HEK293 (cell line): Measurements from ENCODE around the gene PSMD8.

ENCODE experiments used
- CTCF ChIA-PET: fragments of 350-600 bp; formaldehyde crosslinking; extraction: SDS; loops from one replicate; lab custom pipeline; 2021; ENCODE audit warnings: antibody characterized with exemption; lab: Yijun Ruan, JAX
- POLR2A ChIA-PET: fragments of 300-600 bp; formaldehyde crosslinking; extraction: SDS; loops from one replicate; lab custom pipeline; 2020; ENCODE audit warnings: antibody characterized with exemption, inconsistent platforms; lab: Yijun Ruan, JAX
- H3K27ac ChIP-seq: fragments of 200-500 bp; sonication (Bioruptor generic); 2 replicates; pipeline ENCODE4 v1.5.1; 2014; ENCODE audit warnings: low read depth, low read length, control low read depth, inconsistent platforms; ENCODE audit errors: extremely low read depth
- H3K36me3 ChIP-seq, 2 experiments: fragments of 200-500 bp in 1 of 2; sonication (Bioruptor generic) in 1 of 2; 1 replicate in 1 of 2; 2 replicates in 1 of 2; pipeline ENCODE4 v1.5.1; 2014 to 2017; ENCODE audit warnings: inconsistent platforms in 2 of 2, low read length in 2 of 2; ENCODE audit not compliant: control insufficient read depth in 2 of 2, insufficient read depth in 1 of 2
- H3K4me1 ChIP-seq: fragments of 200-500 bp; sonication (Bioruptor generic); 2 replicates; pipeline ENCODE4 v1.5.1; 2014; ENCODE audit warnings: mild to moderate bottlenecking, low read length, inconsistent platforms; ENCODE audit not compliant: control insufficient read depth, insufficient read depth
- H3K4me3 ChIP-seq: 2 replicates; pipeline ENCODE4 v1.5.1; 2011; ENCODE audit warnings: low read depth, mild to moderate bottlenecking, control low read depth, low read length, moderate library complexity
- H3K9me3 ChIP-seq: fragments of 200-500 bp; sonication (Bioruptor generic); 2 replicates; pipeline ENCODE4 v1.5.1; 2014; ENCODE audit warnings: low read depth, low read length, inconsistent platforms; ENCODE audit not compliant: control insufficient read depth, insufficient read depth
- KLF8 ChIP-seq: fragments of 450-650 bp; formaldehyde crosslinking; IDR thresholded peaks from 2 replicates; pipeline ENCODE4 v1.5.1; 2016; ENCODE audit warnings: missing biosample characterization, missing genetic modification characterization
- SCRT1 ChIP-seq: fragments of 450-650 bp; formaldehyde crosslinking; IDR thresholded peaks from 2 replicates; pipeline ENCODE4 v1.5.1; 2016; ENCODE audit warnings: missing biosample characterization, missing genetic modification characterization, borderline replicate concordance
- SETDB1 ChIP-seq: IDR thresholded peaks from one replicate; pipeline ENCODE4 v1.6.1; 2017; ENCODE audit warnings: mild to moderate bottlenecking, low read length, moderate library complexity, mixed read lengths; ENCODE audit not compliant: insufficient read length
- SP7 ChIP-seq: fragments of 450-650 bp; formaldehyde crosslinking; IDR thresholded peaks from 2 replicates; pipeline ENCODE4 v1.5.1; 2016; ENCODE audit warnings: missing biosample characterization, missing genetic modification characterization
- ZFHX2 ChIP-seq: fragments of 450-650 bp; formaldehyde crosslinking; conservative IDR thresholded peaks from 2 replicates; pipeline ENCODE4 v1.5.1; 2016; ENCODE audit warnings: missing biosample characterization, missing genetic modification characterization
- ZFP41 ChIP-seq: fragments of 450-650 bp; formaldehyde crosslinking; IDR thresholded peaks from 2 replicates; pipeline ENCODE4 v1.5.1; 2016; ENCODE audit warnings: missing biosample characterization, missing genetic modification characterization, borderline replicate concordance
- ZNF274 ChIP-seq, 2 experiments: fragments of 200-500 bp in 1 of 2; fragments of 450-650 bp in 1 of 2; sonication (Bioruptor generic) in 1 of 2; formaldehyde crosslinking in 1 of 2; IDR thresholded peaks; 2 replicates each; pipeline versions ENCODE4 v1.5.1 to v1.6.1; 2014 to 2016; ENCODE audit warnings: borderline replicate concordance in 1 of 2, inconsistent platforms in 1 of 2, low read length in 1 of 2, missing biosample characterization in 1 of 2, missing genetic modification characterization in 1 of 2
- ZNF311 ChIP-seq: fragments of 450-650 bp; formaldehyde crosslinking; IDR thresholded peaks from 2 replicates; pipeline ENCODE4 v1.5.1; 2017; ENCODE audit warnings: missing biosample characterization, missing genetic modification characterization, borderline replicate concordance
- ZNF433 ChIP-seq: fragments of 450-650 bp; formaldehyde crosslinking; IDR thresholded peaks from 2 replicates; pipeline ENCODE4 v1.5.1; 2016; ENCODE audit warnings: missing biosample characterization, missing genetic modification characterization, low read depth
- ZNF501 ChIP-seq: fragments of 450-650 bp; formaldehyde crosslinking; IDR thresholded peaks from 2 replicates; pipeline ENCODE4 v1.5.1; 2016; ENCODE audit warnings: missing biosample characterization, missing genetic modification characterization
- ZNF548 ChIP-seq: fragments of 450-650 bp; formaldehyde crosslinking; IDR thresholded peaks from 2 replicates; pipeline ENCODE4 v1.5.1; 2016; ENCODE audit warnings: missing biosample characterization, missing genetic modification characterization
- ZNF558 ChIP-seq: fragments of 450-650 bp; formaldehyde crosslinking; IDR thresholded peaks from 2 replicates; pipeline ENCODE4 v1.5.1; 2016; ENCODE audit warnings: missing biosample characterization, missing genetic modification characterization
- ZNF830 ChIP-seq: fragments of 450-650 bp; IDR thresholded peaks from 2 replicates; pipeline ENCODE4 v1.5.0; 2018; ENCODE audit warnings: missing biosample characterization, missing genetic modification characterization, low read depth, mild to moderate bottlenecking, moderate library complexity
- ZSCAN30 ChIP-seq: fragments of 450-650 bp; IDR thresholded peaks from 2 replicates; pipeline ENCODE4 v1.5.1; 2018; ENCODE audit warnings: missing biosample characterization, mild to moderate bottlenecking, missing genetic modification characterization, moderate library complexity
- TF ChIP-seq, protein P1 (sequence below): sonication (generic); formaldehyde crosslinking; IDR thresholded peaks from 2 replicates; pipeline ENCODE4 v1.8.1; 2022; ENCODE audit warnings: mild to moderate bottlenecking, moderate library complexity, missing genetic modification reagents
- TF ChIP-seq, protein P2 (sequence below): fragments of 450-650 bp; formaldehyde crosslinking; IDR thresholded peaks from 2 replicates; pipeline ENCODE4 v1.5.1; 2016; ENCODE audit warnings: missing biosample characterization, missing genetic modification characterization
- TF ChIP-seq, protein P3 (sequence below): fragments of 450-650 bp; formaldehyde crosslinking; IDR thresholded peaks from 2 replicates; pipeline ENCODE4 v1.5.1; 2016; ENCODE audit warnings: missing biosample characterization, missing genetic modification characterization
- TF ChIP-seq, protein P4 (sequence below): fragments of 450-650 bp; formaldehyde crosslinking; IDR thresholded peaks from 2 replicates; pipeline ENCODE4; 2016; ENCODE audit warnings: missing biosample characterization, missing genetic modification characterization
- TF ChIP-seq, protein P5 (sequence below): fragments of 450-650 bp; formaldehyde crosslinking; optimal IDR thresholded peaks from 2 replicates; pipeline ENCODE3; 2016; ENCODE audit warnings: missing biosample characterization, mild to moderate bottlenecking, missing genetic modification characterization

PSMD8 gene

DNA sequence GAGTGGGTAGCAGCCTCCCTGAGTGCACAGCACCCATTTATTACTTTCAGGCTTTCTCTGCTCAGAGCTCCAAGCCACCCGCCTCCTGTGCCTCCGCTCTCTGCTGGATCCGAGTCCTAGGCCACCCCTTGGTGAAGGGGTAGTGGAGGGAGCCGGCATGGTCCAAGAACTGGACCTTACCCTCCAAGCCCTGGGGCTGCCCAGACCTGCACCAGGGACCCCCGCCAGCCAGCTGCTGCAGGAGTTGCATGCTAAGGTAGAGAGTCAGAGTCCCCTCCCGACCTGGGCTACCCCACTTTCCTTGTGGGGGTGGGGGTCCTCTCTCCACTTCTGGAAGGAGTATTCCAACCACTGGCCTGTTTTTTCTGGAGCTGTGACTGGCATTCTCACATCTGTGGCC is 30.5 kb downstream of the PSMD8 start:
- no peaks in the 10 kb centered on the region for H3K9me3 ChIP-seq
- peaks cover 14 to 29% of the 10 kb centered on the region in 2 experiments; a peak in 2 of 3 replicates for H3K36me3 ChIP-seq
- no peak overlapping the region for H3K27ac ChIP-seq
- CTCF ChIA-PET, result interaction anchor here (0.5 to 4.8 kb wide), 16 partner anchors 8 to 808 kb away, joined by 3 to 77 read pairs (median 6); partner anchors contain the start of genes GGN and SPRED3
- H3K4me3 ChIP-seq, result no peak overlapping the region
- POLR2A ChIA-PET, result interaction anchor here (0.9 to 5.6 kb wide), 3 partner anchors 17 to 31 kb away, joined by 3 to 68 read pairs (median 3); partner anchors contain the start of genes GGN, PSMD8 and SPRED3
- H3K4me1 ChIP-seq, result peaks cover 10% of the 10 kb centered on the region
- TF ChIP-seq, protein P1, sequence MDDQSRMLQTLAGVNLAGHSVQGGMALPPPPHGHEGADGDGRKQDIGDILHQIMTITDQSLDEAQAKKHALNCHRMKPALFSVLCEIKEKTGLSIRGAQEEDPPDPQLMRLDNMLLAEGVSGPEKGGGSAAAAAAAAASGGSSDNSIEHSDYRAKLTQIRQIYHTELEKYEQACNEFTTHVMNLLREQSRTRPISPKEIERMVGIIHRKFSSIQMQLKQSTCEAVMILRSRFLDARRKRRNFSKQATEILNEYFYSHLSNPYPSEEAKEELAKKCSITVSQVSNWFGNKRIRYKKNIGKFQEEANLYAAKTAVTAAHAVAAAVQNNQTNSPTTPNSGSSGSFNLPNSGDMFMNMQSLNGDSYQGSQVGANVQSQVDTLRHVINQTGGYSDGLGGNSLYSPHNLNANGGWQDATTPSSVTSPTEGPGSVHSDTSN (CRISPR knock-in tag), result no peak
- TF ChIP-seq, protein P2, sequence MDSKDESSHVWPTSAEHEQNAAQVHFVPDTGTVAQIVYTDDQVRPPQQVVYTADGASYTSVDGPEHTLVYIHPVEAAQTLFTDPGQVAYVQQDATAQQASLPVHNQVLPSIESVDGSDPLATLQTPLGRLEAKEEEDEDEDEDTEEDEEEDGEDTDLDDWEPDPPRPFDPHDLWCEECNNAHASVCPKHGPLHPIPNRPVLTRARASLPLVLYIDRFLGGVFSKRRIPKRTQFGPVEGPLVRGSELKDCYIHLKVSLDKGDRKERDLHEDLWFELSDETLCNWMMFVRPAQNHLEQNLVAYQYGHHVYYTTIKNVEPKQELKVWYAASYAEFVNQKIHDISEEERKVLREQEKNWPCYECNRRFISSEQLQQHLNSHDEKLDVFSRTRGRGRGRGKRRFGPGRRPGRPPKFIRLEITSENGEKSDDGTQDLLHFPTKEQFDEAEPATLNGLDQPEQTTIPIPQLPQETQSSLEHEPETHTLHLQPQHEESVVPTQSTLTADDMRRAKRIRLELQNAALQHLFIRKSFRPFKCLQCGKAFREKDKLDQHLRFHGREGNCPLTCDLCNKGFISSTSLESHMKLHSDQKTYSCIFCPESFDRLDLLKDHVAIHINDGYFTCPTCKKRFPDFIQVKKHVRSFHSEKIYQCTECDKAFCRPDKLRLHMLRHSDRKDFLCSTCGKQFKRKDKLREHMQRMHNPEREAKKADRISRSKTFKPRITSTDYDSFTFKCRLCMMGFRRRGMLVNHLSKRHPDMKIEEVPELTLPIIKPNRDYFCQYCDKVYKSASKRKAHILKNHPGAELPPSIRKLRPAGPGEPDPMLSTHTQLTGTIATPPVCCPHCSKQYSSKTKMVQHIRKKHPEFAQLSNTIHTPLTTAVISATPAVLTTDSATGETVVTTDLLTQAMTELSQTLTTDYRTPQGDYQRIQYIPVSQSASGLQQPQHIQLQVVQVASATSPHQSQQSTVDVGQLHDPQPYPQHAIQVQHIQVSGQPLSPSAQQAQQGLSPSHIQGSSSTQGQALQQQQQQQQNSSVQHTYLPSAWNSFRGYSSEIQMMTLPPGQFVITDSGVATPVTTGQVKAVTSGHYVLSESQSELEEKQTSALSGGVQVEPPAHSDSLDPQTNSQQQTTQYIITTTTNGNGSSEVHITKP (tag by site-specific recombination), result peak; percentile 53; the same call in 1 of the 2 replicates

DNA sequence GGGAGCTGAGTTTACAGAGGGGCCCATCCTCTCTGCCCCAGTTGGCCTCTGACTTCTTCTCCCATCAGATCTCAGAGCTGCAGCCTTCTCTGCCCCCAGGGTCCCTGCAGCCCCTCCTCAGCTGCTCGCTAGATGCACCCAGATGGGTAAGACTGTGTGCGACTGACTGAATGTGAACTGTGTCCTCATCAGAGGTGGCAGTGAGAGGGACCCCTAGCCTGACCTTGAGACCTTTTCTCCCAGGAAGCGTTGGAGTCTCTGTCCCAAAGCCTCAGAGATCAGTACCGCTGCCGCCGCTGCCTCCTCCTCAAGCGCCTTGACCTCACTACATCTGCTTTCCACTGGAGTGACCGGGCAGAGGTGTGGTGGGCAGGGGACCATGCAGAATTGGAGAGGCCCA is 30.9 kb downstream of the PSMD8 start:
- Histone ChIP-seq H3K9me3 (no peaks in the 10 kb centered on the region), H3K4me3 (no peak overlapping the region), H3K27ac (0 out of 2 replicates have a peak overlapping the region, but pooled peaks have one; percentile 9), H3K36me3 (peaks cover 14 to 29% of the 10 kb centered on the region in 2 experiments; a peak in 2 of 3 replicates), H3K4me1 (peaks cover 10% of the 10 kb centered on the region)
- ChIA-PET POLR2A (interaction anchor here (1.0 to 5.6 kb wide), 2 partner anchors 17 to 31 kb away, joined by 3 to 68 read pairs; partner anchors contain the start of genes GGN, PSMD8 and SPRED3), CTCF (interaction anchor here (0.5 to 4.8 kb wide), 15 partner anchors 8 to 807 kb away, joined by 3 to 77 read pairs (median 4); partner anchors contain the start of genes GGN and SPRED3)
- TF ChIP-seq ZNF274 (IDR thresholded peaks at IDR 0.05; ENCODE audit: low read length), result no peak
- no peak for TF ChIP-seq ZNF274 (tag by site-specific recombination; IDR thresholded peaks at IDR 0.05; ENCODE audit: borderline replicate concordance)
- TF ChIP-seq ZNF548, result no peak
- TF ChIP-seq ZNF830 (tag by site-specific recombination), result no peak
- no peak for TF ChIP-seq ZFP41 (tag by site-specific recombination)
- TF ChIP-seq SP7 (tag by site-specific recombination), result no peak
- TF ChIP-seq ZNF433, result no peak
- no peak for TF ChIP-seq ZNF501 (tag by site-specific recombination)
- TF ChIP-seq, protein P3, sequence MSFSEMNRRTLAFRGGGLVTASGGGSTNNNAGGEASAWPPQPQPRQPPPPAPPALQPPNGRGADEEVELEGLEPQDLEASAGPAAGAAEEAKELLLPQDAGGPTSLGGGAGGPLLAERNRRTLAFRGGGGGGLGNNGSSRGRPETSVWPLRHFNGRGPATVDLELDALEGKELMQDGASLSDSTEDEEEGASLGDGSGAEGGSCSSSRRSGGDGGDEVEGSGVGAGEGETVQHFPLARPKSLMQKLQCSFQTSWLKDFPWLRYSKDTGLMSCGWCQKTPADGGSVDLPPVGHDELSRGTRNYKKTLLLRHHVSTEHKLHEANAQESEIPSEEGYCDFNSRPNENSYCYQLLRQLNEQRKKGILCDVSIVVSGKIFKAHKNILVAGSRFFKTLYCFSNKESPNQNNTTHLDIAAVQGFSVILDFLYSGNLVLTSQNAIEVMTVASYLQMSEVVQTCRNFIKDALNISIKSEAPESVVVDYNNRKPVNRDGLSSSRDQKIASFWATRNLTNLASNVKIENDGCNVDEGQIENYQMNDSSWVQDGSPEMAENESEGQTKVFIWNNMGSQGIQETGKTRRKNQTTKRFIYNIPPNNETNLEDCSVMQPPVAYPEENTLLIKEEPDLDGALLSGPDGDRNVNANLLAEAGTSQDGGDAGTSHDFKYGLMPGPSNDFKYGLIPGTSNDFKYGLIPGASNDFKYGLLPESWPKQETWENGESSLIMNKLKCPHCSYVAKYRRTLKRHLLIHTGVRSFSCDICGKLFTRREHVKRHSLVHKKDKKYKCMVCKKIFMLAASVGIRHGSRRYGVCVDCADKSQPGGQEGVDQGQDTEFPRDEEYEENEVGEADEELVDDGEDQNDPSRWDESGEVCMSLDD, result no peak
- no peak for TF ChIP-seq SETDB1
- no peak for TF ChIP-seq ZNF311 (tag by site-specific recombination)
- TF ChIP-seq KLF8 (tag by site-specific recombination), result no peak
- TF ChIP-seq ZNF558 (tag by site-specific recombination), result no peak
- TF ChIP-seq ZSCAN30, result no peak
- TF ChIP-seq, protein P4, sequence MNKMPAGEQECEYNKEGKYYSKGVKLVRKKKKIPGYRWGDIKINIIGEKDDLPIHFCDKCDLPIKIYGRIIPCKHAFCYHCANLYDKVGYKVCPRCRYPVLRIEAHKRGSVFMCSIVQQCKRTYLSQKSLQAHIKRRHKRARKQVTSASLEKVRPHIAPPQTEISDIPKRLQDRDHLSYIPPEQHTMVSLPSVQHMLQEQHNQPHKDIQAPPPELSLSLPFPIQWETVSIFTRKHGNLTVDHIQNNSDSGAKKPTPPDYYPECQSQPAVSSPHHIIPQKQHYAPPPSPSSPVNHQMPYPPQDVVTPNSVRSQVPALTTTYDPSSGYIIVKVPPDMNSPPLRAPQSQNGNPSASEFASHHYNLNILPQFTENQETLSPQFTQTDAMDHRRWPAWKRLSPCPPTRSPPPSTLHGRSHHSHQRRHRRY (tag by site-specific recombination), result no peak
- TF ChIP-seq SCRT1 (tag by site-specific recombination), result no peak
- TF ChIP-seq, protein P5, sequence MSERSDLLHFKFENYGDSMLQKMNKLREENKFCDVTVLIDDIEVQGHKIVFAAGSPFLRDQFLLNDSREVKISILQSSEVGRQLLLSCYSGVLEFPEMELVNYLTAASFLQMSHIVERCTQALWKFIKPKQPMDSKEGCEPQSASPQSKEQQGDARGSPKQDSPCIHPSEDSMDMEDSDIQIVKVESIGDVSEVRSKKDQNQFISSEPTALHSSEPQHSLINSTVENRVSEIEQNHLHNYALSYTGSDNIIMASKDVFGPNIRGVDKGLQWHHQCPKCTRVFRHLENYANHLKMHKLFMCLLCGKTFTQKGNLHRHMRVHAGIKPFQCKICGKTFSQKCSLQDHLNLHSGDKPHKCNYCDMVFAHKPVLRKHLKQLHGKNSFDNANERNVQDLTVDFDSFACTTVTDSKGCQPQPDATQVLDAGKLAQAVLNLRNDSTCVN (tag by site-specific recombination), result no peak
- no peak for TF ChIP-seq ZFHX2 (tag by site-specific recombination)
